Hepatic stellate cell (primary cell): ENCODE results near the gene TOGARAM2.
A peak's percentile ranks its signal among the peaks of the same experiment; 100 is the strongest.

Source experiments
- DNase-seq: peaks from one replicate; pipeline ENCODE4 v3.0.0; 2011; ENCODE audit warnings: low spot score

Gene TOGARAM2

GRCh38 chr2:29053670-29054400, 72.7 kb downstream of the TOGARAM2 start:
- DNase-seq = no peak

DNA sequence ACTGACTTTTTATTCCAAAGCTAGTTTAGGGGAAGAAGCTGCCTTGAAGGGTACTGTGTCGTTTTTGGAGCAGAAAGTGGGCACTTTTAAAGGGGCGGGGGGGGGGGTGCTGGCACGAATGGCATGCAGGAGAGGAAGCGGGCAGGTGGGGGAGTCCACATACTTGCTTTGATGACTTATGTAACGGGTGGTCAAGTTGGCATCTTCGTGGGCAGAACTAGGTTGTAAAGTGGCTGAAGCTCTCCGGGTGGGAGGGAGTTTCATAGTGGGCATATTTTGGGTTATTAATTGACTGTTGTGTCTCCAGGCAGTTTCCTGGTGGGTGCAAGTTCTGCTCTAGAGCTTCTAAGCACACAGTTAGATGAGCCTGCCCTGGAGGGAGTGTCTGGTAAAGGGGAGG, 73.3 kb downstream of the TOGARAM2 start:
- no peak for DNase-seq

DNA sequence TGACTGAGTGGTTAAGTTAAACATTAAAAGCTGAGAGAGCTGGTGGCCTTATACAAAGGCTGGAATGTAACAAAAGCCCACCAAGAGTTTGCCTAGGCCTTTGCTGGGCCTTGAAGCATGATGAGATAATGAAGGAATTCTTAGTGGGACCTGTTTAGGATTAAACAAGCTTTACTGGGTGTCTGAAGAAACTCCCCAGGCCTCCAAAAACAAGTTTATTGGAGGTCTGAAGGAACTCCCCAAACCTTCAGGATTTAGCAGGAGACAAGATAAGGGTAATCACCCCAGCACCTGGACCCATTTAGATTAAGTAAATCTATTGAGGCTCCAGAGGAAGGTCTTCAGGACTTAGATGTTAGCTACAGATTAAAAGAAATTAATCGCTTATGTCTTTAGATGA, 74.5 kb downstream of the TOGARAM2 start:
- no peak for DNase-seq

DNA sequence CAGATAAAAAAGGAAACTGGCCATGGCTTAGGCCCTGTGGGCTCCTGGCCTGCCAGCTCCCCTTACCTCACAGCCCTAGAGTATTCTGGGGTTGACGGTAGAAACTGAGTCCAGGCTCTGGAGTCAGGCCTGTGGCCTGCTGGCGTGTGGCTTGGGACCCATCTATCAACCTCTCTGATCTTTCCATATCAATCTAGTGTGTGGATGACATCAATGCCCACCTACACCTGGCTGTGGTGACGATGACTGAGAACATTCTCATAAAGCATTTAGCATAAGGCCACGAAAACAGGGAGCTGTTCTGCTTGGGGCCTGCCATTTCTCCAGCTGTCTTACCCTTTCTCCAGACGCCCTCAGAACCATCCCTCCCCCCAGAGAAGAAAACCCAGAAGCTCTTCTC, 75.4 kb downstream of the TOGARAM2 start:
- no peak for DNase-seq

- DNase-seq = no peak
Measured at GRCh38 chr2:29057006-29057405, 75.9 kb downstream of the TOGARAM2 start.

DNA sequence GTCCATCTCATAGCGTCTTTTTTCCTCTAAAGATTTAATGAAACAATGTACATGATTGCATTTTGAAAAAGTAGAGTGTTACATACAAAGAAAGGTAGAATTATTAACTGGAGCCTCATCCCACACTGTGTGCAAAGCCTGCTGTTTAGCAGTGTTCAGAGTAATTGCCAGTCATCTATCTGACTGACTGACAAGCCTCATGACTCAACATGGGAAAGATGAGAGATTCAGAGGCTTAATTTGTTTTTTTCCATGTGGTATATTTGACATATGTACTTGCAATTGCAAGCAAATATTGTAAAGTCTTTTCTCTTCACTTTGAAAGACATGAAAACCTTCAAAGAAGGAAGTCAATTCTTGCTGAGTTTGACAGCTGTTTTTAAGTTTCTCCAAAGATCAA, 78.5 kb downstream of the TOGARAM2 start:
- DNase-seq = no peak

- no peak for DNase-seq
Measured at GRCh38 chr2:29060441-29060840, 79.3 kb downstream of the TOGARAM2 start.

DNA sequence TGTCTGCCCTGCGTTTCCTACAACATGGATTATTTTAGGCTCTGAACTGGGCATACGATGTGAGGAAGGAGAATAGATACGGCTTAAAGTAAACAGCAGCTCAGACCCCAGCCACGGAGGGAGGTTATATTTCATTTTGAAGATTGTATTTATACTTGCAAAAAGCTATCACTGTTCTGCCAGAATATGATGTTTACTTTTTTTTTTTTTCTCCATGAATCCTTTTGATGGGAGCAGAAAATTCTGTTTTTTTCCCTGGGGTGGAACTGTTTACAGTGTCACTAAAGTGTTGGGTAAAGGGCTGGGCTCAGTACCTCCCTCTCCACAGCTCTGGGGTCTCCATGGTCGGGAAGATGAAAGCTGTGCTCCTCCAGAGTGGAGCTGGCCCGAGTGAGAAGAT, 80.1 kb downstream of the TOGARAM2 start:
- DNase-seq = no peak

- no peak for DNase-seq
Measured at GRCh38 chr2:29061616-29062015, 80.5 kb downstream of the TOGARAM2 start.

GRCh38 chr2:29062371-29062770, 81.3 kb downstream of the TOGARAM2 start:
- DNase-seq = no peak

DNA sequence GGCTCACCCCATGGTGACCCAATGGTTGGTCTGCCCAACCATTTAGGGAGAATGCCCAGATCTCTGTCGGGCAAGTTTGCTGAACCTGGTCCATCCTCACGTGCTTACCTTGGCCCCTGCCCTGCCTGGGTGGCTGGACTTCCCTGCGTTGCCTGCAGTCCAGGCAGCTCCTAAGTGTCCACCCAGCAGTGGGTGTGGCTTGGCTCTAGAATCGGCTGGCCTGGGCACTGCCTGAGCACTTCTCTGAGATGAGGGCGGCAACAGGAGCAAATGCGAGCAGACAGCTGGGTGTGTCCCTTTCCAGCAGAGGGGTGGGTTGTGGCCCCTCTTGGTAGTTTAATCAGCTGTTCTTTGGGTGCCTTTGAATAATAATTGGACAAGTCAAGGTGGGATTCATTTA, 82.0 kb downstream of the TOGARAM2 start:
- no peak for DNase-seq

GRCh38 chr2:29063646-29064345, 82.7 kb downstream of the TOGARAM2 start:
- peak; percentile 31 for DNase-seq

DNA sequence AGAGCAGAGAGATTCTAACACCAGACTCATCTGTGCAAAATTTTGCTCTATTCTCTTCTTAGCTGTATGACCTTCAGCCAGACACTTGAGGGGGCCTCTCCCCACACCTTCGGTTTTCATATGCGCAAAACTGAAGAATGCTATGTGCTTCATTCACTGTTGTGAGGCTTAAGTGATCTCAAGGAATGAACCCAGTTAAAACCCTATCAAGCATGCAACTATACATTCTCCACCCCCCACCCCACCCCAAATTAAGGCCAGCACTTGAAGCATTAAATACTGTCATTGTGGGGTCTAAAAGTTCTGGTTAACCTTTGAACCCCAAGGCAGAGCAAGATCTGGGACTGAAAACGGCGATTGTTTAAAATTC, 83.2 kb downstream of the TOGARAM2 start:
- DNase-seq = no peak

- DNase-seq = no peak
Measured at GRCh38 chr2:29064746-29065067, 83.6 kb downstream of the TOGARAM2 start.

DNA sequence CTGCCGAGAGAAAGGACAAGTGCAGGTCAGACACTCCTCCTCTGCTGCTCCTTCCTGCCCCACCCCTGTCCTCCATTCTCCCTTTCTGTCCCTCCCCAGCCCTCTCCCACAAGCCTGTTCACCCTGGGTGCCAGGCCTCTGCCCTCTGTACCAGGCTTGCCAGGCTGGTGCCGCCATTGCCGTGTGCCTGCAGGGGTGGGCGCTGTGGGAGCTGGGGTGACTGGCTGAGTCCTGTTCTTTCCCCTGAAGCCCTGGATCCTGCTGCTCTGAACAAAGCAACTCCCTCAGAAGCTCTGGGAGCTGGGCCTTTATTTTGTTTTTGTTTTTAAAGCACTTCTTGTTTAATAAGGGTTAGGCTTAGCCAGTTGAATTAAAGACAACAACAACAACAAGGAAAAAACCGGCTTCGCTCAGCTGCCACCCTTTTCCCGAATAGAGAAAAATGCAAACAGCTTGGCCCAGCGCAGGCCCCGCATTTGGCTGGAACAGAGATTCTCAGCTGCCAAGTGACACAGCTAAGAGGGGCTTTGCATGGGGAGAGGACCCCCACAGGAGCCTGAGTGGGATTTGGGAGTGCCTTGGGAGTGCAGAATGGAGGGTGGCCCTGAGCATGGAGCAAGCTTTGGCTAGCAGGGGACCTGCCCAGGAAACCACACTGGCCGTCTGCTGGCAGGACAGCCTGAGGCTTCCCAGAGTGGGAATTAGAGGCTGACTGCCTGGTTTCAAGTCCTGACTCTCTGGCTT, 84.1 kb downstream of the TOGARAM2 start:
- no peak for DNase-seq

DNA sequence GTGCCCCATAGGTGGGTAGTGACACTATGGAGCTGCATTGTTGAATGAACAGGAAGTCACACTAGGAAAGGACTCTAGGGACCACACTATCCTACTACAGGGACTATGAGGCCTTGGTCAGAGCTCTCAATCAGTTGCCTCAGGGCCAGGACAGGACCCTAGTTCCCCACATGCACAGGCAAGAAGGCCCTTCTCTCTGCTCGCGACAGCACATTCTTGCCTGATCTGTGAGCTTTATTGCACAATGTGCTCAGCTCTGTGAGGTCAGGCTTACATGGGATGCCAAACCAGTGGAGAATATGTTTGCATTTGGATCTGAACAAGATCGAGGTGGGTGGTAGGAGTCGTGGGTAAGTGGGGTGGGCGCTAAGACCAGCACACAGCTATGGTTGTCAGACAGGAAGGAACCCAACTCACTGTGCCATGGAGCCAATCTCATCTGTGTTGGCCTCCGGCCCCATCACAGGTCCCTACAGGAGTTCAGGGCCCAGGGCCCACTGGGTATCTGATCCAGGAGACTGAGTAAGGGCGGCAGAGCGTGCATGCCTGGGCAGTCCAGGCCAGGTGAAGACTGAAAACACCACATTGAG, 85.3 kb downstream of the TOGARAM2 start:
- no peak for DNase-seq

DNA sequence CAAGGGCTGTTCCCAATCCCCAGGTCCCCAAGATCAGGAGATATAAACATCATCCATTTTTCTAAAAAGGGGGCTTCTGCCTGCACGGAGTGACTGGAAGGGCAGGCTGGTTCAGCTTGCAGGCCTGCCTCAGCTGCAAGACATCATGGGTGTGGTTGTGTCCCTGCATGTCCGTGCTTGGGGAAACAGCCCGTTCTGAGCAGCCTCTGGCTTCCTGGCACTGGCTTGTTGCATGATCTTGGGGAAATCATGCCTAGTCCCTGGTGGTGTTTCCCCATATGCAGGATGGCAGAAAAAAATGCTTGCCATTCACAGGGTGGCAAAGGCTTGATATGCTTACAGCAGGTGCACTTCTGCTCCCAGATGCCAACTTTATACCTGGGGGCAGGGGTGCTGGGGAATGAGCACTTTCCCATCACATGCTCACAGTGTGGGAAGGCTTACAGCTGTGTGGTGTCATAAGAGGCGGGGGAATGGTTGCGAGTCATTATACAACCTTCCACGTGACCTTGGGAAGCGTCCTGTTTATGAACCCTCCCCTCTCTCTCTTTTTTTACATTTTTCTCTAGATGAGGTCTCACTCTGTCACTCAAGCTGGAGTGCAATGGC, 86.0 kb downstream of the TOGARAM2 start:
- no peak for DNase-seq

DNA sequence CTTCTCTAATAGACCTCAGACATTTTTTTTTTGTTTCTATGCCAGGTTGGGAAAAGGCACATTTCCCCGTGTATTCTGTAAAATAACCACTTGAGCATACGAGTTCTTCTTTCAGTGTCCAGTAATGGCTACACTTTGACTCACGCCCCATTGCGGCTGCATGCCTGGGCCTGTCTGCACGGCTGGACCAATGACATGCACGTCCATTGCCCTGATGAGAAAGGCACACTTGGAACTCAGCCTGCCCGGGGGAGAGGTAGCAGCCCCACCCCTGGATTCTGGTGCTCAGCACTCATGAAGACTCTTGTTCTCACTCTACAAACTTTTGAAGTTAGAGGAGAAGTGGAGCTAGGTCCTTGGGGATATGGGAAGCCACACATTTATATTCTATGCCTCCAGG, 87.4 kb downstream of the TOGARAM2 start:
- DNase-seq = no peak

DNA sequence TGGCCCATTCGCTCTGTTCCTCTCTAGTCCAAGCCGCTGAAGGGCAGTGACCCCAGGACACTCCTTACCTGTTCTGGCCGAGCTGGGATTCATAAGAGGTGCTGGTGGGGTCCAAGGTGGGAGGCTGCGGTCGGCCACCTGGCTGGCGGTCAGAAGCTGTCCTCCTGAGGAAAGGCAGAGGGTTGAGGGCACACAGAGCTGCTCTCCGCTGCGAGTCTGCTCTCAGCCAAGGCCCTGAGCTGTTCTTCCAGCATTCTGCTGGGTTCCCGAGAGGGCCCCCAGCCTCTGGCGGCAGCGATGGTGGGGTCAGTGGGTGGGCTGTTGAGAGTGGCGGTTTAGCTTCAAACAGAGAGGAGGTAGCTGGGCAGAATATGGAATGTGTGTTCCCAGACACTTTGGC, 89.4 kb downstream of the TOGARAM2 start:
- no peak for DNase-seq

DNA sequence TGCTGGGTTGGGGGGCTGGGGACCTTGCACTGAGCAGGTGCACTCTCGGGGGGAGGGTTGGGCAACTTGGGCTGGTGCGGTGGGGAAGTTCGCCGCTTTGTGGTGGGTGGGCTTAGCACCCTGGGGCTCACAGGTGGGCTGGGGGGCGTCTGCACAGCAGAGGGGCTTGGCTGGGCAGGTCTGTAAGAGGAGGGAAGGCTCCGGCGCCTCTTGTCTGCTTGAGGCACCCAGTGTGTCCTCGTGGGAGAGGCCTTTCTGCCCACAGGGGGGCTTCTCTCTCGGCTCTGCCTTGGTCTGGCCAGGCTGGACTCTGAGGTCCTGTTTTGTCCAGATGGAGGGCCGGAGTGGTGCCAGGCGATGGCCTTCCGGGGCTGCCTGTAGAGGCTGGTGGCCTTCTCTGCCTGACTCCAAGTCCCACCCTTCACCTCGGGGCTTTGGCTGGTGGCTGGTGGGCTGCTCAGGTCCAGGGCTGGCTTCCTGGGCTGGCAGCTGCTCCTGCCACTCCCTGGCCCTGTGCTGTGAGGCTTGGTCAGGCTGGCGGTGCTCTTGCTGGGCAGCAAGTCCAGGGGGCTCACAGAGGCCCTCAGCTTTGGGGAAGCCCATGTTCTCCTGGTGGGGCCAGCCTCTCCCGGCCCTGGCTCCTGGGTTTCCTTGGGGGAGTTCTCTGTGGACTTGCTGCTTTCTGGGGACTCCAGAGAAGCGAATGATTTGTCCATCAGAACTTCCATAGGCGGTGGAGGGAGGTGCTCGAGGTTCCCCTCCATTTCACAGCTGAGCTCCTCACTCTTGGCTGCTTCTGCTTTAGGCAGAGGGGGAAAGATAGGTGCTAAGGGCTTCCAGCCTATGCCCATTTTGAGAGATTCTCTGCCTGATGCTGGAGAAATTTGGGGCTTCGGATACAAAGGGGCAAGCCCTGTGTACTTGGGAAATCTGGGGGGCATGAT, 90.2 kb downstream of the TOGARAM2 start:
- no peak for DNase-seq

- DNase-seq = no peak
Measured at GRCh38 chr2:29072251-29072650, 91.2 kb downstream of the TOGARAM2 start.
